Measurements from ENCODE around the gene LPAR5.

DNA sequence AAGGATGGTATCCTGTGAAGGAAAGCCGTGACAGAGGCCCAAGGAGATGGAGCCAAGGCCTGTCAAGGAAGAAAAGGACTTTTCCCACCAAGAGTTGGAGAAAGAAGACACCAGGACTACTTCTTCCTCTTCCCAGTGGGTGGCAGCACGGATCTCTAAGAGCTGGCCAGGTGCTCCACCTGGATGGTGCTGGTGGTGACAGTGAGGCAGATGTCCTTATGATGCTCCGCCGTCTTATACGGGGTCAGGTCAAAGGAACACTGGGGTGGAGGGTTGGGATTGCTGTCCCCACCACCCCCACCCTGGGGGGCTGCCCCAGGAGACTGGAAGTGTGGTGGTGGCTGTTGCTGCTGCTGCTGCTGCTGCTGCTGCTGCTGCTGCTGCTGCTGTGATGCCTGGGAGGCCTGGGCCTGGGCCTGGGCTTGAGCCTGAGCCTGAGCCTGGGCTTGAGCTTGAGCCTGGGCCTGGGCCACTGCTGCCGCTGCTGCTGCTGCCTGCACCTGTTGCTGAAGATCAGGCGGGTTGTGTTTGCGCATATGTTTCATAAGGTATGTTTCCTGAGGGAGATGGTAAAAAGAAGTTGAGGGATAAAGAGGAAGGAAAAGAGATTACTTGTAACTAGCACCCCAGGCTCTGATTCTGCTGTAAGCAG is 31.9 kb upstream of the LPAR5 start:
- TF ChIP-seq CTCF (IDR thresholded peaks at IDR 0.05) (no peak), CREB1 (CRISPR knock-in tag; IDR thresholded peaks at IDR 0.05) (no peak), NFE2L1 (CRISPR knock-in tag; IDR thresholded peaks at IDR 0.05) (no peak), ZNF232 (CRISPR knock-in tag; IDR thresholded peaks at IDR 0.05) (no peak), SP1 (CRISPR knock-in tag; conservative IDR thresholded peaks at IDR 0.05) (no peak), SMAD3 (CRISPR knock-in tag; IDR thresholded peaks at IDR 0.05; ENCODE audit: borderline replicate concordance) (no peak), ZNF532 (CRISPR knock-in tag; IDR thresholded peaks at IDR 0.05; ENCODE audit: borderline replicate concordance) (no peak), TCF7 (CRISPR knock-in tag; IDR thresholded peaks at IDR 0.05; ENCODE audit: low read depth) (no peak), ELF4 (CRISPR knock-in tag; IDR thresholded peaks at IDR 0.05; ENCODE audit: low read depth) (no peak), ZNF317 (CRISPR knock-in tag; IDR thresholded peaks at IDR 0.05; ENCODE audit: borderline replicate concordance, low read depth) (no peak), PRDM15 (CRISPR knock-in tag; IDR thresholded peaks at IDR 0.05) (no peak), ZNF138 (CRISPR knock-in tag; conservative IDR thresholded peaks at IDR 0.05) (no peak), MXD4 (CRISPR knock-in tag; IDR thresholded peaks at IDR 0.05; ENCODE audit: borderline replicate concordance) (no peak)
- TF ChIP-seq, protein P1, sequence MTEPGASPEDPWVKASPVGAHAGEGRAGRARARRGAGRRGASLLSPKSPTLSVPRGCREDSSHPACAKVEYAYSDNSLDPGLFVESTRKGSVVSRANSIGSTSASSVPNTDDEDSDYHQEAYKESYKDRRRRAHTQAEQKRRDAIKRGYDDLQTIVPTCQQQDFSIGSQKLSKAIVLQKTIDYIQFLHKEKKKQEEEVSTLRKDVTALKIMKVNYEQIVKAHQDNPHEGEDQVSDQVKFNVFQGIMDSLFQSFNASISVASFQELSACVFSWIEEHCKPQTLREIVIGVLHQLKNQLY (CRISPR knock-in tag; IDR thresholded peaks at IDR 0.05): no peak

Measured in WTC11 (cell line).